AML-193 (cell line): ENCODE measurements around the gene MBD2.
"Not testable (repeated sequence)": the region's sequence is repeated elsewhere in the genome, so short reads cannot be mapped to it uniquely, and the experiment has no call there.

Experiments
- DNase-seq, 2 experiments: peaks; one replicate each; lab custom pipeline; 2025; lab: John Stamatoyannopoulos, UW

MBD2 gene

GRCh38 chr18:54238173-54238936 lies 13.9 kb upstream of the MBD2 start:
- DNase-seq = no peak

- no peak for DNase-seq
These were observed 11.4 kb upstream of the MBD2 start for GRCh38 chr18:54235871-54236270.

DNA sequence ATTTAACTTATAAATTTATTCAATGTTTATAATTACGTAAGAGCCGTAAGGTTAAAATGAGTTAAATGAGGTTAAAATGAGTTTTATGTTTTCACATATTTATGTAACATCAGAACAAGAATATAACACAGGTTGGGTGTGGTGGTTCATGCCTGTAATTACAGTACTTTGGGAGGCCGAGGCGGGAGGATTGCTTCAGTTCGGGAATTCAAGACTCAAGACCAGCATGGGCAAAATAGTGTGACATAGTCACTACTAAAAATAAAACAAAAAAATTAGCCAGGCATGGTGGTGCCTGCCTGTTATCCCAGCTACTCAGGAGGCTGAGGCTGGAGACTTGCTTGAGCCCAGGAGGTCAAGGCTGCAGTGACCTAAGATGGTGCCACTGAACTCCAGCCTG lies 9.3 kb upstream of the MBD2 start:
- no peak for DNase-seq

DNA sequence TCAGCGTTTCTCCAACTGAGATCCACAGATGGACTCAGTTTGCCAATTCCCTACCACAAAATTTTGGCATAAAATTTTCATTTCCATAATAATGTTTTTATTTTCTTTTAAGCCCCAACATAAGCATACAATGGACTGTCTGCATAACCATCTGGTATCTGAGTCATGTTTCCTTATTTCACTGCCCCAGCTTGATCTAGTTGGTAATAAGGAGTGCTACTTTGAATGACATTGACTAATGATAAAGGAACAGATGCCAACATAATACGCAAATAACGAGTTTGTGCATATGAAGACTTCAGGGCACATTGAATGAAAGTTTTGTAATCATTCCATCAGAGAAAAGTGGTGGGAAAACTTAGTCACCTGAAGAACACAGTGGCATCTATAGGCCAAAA lies 8.8 kb upstream of the MBD2 start:
- DNase-seq = no peak

GRCh38 chr18:54232485-54233227 lies 8.2 kb upstream of the MBD2 start:
- DNase-seq = no peak

- DNase-seq = no peak
These were observed 5.1 kb upstream of the MBD2 start for GRCh38 chr18:54229421-54230059.

DNA sequence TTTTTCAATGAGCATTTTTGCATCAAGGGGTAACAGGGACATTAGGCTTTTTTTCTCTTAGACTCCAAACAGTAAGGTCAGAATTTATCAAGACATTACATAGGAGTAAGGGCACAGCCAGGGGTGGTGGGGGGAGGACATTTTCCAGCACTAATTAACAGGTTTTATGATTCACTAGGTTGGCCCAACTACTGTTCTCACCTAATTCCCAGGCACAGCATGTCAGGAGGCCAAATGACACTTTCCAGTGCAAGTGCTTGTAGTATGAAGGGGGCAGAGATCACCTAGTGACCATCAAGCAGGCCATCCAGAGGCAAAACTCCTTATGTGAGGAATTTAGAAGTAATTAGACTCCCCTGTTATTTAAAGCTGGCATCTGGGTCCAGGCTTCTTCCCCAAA lies 3.9 kb upstream of the MBD2 start:
- no peak for DNase-seq

GRCh38 chr18:54223568-54224241 lies 764 bp downstream of the MBD2 start:
- peak; percentile 14 to 31 for DNase-seq

DNA sequence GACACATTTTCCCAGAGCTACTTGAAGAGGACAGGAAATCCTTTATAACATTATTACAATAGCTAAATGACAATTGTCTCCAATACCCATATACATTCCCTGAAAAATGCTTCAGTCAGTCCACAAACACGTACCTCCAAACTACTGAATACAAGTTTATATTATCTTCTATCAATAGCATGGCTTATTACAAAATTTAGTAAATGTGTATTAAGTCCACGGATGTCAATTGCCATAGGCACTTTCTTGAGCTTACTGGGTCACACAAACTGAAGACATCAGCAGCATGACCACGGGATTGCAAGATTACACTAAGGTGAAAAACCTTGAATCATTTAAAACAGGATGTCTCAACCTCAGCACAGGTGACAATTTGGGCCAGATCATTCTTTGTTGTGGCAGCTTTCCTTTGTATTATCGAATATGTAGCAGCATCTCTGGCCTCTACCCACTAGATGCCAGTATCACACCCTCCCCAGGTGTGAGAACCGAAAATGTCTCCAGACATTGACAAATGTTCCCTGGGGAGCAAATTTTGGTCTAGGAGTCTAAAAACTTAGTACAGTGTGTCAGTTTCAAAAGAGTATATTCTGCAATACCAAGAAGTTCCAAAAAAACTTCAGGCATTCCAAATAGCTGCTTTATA lies 1.4 kb downstream of the MBD2 start:
- DNase-seq = peak in 1 of 2 experiments; percentile 11

GRCh38 chr18:54220406-54220805 lies 4.1 kb downstream of the MBD2 start:
- no peak for DNase-seq

- DNase-seq = not testable (repeated sequence)
These were observed 5.7 kb downstream of the MBD2 start for GRCh38 chr18:54218803-54219202.

- DNase-seq = no peak
These were observed 6.2 kb downstream of the MBD2 start for GRCh38 chr18:54218299-54218698.

- DNase-seq = no peak
These were observed 6.8 kb downstream of the MBD2 start for GRCh38 chr18:54217624-54218023.

DNA sequence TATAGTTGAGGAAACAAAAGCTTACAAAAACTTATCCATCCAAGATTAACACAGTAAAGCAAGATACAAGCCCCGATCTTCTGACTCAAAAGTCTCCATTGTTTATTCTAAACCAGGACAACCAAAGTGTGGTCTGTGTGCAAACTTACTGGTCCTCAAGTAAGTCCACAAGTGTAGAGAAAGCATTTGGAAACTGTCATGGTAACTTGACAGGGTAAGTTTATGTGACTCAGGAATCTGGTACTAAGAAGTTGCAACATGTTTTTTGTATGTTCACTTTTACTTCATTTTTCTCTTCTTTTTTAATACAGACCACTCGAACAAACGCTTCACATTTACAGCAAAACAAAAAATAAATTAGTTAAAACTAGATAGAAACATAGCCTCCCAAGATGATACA lies 9.4 kb downstream of the MBD2 start:
- DNase-seq = no peak

DNA sequence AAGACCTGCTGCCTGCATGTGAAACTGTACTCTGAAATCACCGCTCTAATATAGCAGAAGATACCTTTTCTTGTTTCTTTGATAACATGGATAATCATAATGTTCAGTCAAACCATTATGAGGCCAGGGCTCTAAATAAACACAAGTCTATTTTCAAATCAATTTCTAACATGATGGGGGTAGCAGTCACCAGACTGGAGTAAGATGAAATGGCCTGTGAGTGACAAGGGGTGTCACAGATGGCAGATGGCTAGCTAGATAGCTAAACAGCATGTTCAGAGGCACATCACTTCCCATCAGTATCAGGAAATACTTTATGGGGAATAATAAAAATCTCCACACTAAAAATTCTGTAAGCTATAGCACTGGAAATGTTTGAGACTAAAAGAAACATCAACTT lies 14.0 kb downstream of the MBD2 start:
- DNase-seq = no peak

DNA sequence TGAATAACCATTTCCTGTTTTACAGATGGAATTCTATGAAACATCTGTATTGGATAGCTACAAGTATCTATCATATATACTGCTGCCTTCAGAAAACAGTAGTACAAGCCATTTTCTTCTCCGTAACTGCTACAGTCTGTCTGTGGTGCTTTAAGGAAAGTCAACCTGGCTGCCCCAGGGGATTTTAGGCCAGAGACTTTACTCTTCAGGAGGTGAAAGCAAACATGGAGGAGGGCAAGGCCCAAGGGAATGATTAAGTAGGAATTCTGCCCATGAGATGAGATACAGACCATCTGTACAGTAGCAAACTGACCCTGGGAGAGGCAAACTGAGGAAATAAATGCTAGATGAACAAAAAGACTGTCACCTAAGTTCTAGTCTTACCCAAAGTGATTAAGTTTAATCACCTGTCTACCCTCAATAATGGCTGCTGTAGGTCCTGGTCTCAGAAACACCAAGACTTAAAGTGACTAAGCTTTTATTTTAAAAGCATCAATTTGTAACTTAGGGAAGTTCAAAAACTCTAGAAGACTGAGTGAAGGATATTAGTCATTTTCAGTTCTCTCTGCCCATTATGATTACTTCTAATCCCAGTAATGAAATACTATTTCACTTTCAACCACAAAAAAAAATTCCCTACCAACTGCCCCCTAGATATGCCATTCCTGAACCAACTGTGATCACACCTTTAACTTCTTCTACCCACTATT lies 14.8 kb downstream of the MBD2 start:
- DNase-seq = no peak

GRCh38 chr18:54206447-54206846 lies 18.0 kb downstream of the MBD2 start:
- DNase-seq = no peak

GRCh38 chr18:54205959-54206358 lies 18.5 kb downstream of the MBD2 start:
- DNase-seq = no peak

DNA sequence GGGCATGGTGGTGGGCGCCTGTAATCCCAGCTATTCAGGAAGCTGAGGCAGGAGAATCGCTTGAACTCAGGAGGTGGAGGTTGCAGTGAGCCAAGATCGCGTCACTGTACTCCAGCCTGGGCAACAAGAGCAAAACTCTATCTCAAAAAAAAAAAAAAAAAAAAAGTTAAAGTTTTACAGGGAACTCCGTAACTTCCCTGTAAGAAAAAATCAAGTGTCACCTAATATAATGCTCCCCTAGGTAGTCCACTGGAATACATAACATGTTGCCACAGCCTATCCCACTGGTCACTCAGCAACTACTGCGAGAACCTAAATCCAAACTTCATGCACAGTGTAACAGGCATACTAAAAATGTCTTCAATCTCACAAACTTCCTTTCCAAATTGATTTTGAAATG lies 19.0 kb downstream of the MBD2 start:
- not testable (repeated sequence) for DNase-seq

DNA sequence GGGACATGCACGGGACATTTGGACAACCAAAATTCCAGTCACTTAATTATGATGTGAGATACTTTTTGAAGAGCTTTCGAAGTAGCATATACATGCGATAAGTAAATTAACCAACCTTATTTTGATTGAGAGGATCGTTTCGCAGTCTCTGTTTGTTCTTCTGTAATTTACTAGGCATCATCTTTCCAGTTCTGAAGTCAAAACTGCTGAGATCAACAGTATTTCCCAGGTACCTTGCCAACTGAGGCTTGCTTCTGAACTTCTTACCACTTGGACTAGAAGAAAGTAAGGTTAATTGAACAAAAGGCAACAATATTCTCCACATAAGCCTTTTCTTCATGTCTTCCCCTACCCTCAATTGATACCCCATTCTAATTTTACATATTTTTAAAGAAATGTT lies 19.6 kb downstream of the MBD2 start:
- no peak for DNase-seq

GRCh38 chr18:54203914-54204313 lies 20.6 kb downstream of the MBD2 start:
- no peak for DNase-seq
